ENCODE measurements around the gene SBF2. TPM values are rescaled to one million over a fixed set of nuclear protein-coding genes. Genes with fewer than 3 reads are reported as not detected.

The SBF2 gene
- total RNA-seq, 1 experiment from 2014 or later = 30.2 TPM

DNA sequence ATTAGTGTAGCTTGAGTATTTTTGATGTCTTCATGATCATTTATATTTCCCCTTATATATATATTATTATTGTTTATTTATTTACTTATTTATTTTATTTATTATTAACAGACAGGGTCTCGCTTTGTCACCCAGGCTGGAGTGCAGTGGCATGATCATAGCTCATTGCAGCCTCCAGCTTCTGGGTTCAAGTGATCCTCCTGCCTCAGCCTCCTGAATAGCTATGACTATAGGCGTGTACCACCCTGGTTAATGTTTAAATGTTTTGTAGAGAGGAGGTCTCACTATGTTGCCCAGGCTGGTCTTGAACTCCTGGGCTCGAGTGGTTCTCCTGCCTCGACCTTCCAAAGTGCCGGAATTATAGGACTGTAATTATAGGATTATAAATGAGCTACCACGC lies 21.1 kb upstream of the SBF2 start:
- Histone ChIP-seq H3K27ac (ENCODE audit: insufficient read length, low read depth, low read length) (no peak overlapping the region), H2AK5ac (ENCODE audit: insufficient read length, low read length) (no peak overlapping the region), H2BK20ac (ENCODE audit: low read depth, low read length, poor library complexity, severe bottlenecking) (no peak overlapping the region), H3K9ac (ENCODE audit: extremely low read depth, insufficient read length, low read length) (no peak overlapping the region), H3K79me2 (ENCODE audit: insufficient read depth, low read length) (no peaks in the 10 kb centered on the region), H4K8ac (replicated peaks; ENCODE audit: insufficient read length, low read depth, low read length) (no peak overlapping the region), H2AFZ (ENCODE audit: low read length) (no peak overlapping the region), H3K23me2 (ENCODE audit: insufficient read length, low read depth, low read length, poor library complexity, severe bottlenecking) (no peaks in the 10 kb centered on the region), H4K20me1 (ENCODE audit: control insufficient read depth, insufficient read depth, insufficient read length) (no peaks in the 10 kb centered on the region), H3K4me2 (ENCODE audit: insufficient read depth, insufficient read length, low read length) (no peak overlapping the region), H3K9me3 (ENCODE audit: control insufficient read depth, low read depth, low read length) (no peaks in the 10 kb centered on the region), H3T11ph (ENCODE audit: low read length) (no peak overlapping the region), H2BK15ac (ENCODE audit: low read depth, low read length) (no peak overlapping the region), H3K4me1 (ENCODE audit: insufficient read depth, low read length) (peaks cover 4% of the 10 kb centered on the region; the same call in 1 of the 2 replicates), H4K91ac (ENCODE audit: insufficient read length, low read depth, low read length) (no peak overlapping the region), H2BK12ac (ENCODE audit: insufficient read length, low read depth, low read length) (no peak overlapping the region), H3K56ac (ENCODE audit: insufficient read length, low read depth, low read length) (no peak overlapping the region), H2BK120ac (ENCODE audit: low read depth, low read length, poor library complexity, severe bottlenecking) (no peak overlapping the region), H2BK5ac (ENCODE audit: insufficient read length, low read length) (no peak overlapping the region), H3K18ac (ENCODE audit: insufficient read length, low read depth, low read length) (no peak overlapping the region), H3K4ac (ENCODE audit: low read depth, low read length) (no peak overlapping the region), H3K79me1 (ENCODE audit: insufficient read depth, low read depth, low read length, poor library complexity, severe bottlenecking) (no peaks in the 10 kb centered on the region), H4K5ac (ENCODE audit: insufficient read length, low read depth, low read length) (no peak overlapping the region), H3K23ac (ENCODE audit: insufficient read length, low read depth, low read length) (no peak overlapping the region), H3K27me3 (ENCODE audit: insufficient read depth, low read length) (no peaks in the 10 kb centered on the region), H3K14ac (ENCODE audit: insufficient read depth, low read length) (no peak overlapping the region)
- peaks cover 0 to 8% (median 0%) of the 10 kb centered on the region in 3 experiments; a peak in 2 of 7 replicates for H3K36me3 Mint-ChIP-seq (ENCODE audit: insufficient read depth in 1 of 3, low read depth in 3 of 3)
- no peak for DNase-seq
- TF ChIP-seq, protein P1, sequence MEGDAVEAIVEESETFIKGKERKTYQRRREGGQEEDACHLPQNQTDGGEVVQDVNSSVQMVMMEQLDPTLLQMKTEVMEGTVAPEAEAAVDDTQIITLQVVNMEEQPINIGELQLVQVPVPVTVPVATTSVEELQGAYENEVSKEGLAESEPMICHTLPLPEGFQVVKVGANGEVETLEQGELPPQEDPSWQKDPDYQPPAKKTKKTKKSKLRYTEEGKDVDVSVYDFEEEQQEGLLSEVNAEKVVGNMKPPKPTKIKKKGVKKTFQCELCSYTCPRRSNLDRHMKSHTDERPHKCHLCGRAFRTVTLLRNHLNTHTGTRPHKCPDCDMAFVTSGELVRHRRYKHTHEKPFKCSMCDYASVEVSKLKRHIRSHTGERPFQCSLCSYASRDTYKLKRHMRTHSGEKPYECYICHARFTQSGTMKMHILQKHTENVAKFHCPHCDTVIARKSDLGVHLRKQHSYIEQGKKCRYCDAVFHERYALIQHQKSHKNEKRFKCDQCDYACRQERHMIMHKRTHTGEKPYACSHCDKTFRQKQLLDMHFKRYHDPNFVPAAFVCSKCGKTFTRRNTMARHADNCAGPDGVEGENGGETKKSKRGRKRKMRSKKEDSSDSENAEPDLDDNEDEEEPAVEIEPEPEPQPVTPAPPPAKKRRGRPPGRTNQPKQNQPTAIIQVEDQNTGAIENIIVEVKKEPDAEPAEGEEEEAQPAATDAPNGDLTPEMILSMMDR (conservative IDR thresholded peaks at IDR 0.05) = no peak
- peaks cover 34 to 41% of the 10 kb centered on the region in 2 experiments for H3K4me1 Mint-ChIP-seq
- WGBS (ENCODE audit: extremely low coverage, insufficient read length, low lambda C conversion rate) = no CpG with 5 or more reads among the region's 6 CpGs
- H3K27ac Mint-ChIP-seq = no peak overlapping the region
- H3K27me3 Mint-ChIP-seq (ENCODE audit: low read depth) = no peaks in the 10 kb centered on the region
- peaks cover 0 to 9% of the 10 kb centered on the region in 2 experiments; a peak in 3 of 5 replicates for H3K9me3 Mint-ChIP-seq
- H3K4me3 Mint-ChIP-seq = no peak overlapping the region

Data from H9 (cell line).